K562 (cell line): ENCODE measurements around the gene RPH3AL. TPM values are rescaled to one million over a fixed set of nuclear protein-coding genes. Genes with fewer than 3 reads are reported as not detected.

Source experiments
- ATAC-seq: fragments of 200-7000 bp; cut with Tn5 transposase; 3 replicates; pipeline ENCODE4 v1.9.1; 2020; ENCODE audit warnings: moderate library complexity
- BruUV-seq: library from RNA; stranded (reverse); fragments of 400-500 nt; replicated peaks from 2 replicates; lab custom pipeline; 2021; lab: Mats Ljungman, UMichigan
- CTCF ChIA-PET: fragments of 300-600 bp; formaldehyde crosslinking; extraction: SDS; loops from one replicate; lab custom pipeline; 2021; ENCODE audit warnings: low intra/inter-chr PET ratio; lab: Yijun Ruan, JAX
- POLR2A ChIA-PET: fragments of 300-600, 350-650 bp; sonication (Branson Sonifier 250); formaldehyde crosslinking; extraction: SDS; loops from one replicate; lab custom pipeline; 2021; ENCODE audit warnings: antibody characterized with exemption, inconsistent platforms; lab: Yijun Ruan, JAX
- DNase-seq, 4 experiments: peaks; one replicate each; pipeline versions ENCODE4 v3.0.0 to v3.0.0-alpha.2; 2011 to 2018; ENCODE audit warnings: low spot score in 3 of 4, mixed read lengths in 3 of 4; ENCODE audit errors: extremely low read depth in 1 of 4
- FAIRE-seq: peaks from 2 replicates; lab custom pipeline; 2011; peaks lifted over from hg19 to GRCh38; lab: Jason Lieb, UNC
- H2AFZ ChIP-seq: 2 replicates; pipeline ENCODE4 v1.6.0; 2011; ENCODE audit warnings: low read depth, low read length, control low read depth, inconsistent platforms
- H3K27ac ChIP-seq: fragments of 200-600 bp; 3 replicates; pipeline ENCODE4 v1.8.0; 2011; ENCODE audit warnings: low read depth, mild to moderate bottlenecking, control low read depth, inconsistent platforms, low read length, moderate library complexity, mixed read lengths; ENCODE audit errors: extremely low read depth
- H3K27me3 ChIP-seq, 2 experiments: fragments of 300-600 bp in 1 of 2; 2 replicates in 1 of 2; 3 replicates in 1 of 2; pipeline versions ENCODE4 v1.6.0 to v1.8.0; 2011; ENCODE audit warnings: inconsistent platforms in 2 of 2, low read length in 2 of 2, mild to moderate bottlenecking in 1 of 2, mixed read lengths in 1 of 2, moderate library complexity in 1 of 2; ENCODE audit not compliant: control insufficient read depth in 2 of 2, insufficient read depth in 2 of 2
- H3K36me3 ChIP-seq: fragments of 300-600 bp; 3 replicates; pipeline ENCODE4 v1.8.0; 2011; ENCODE audit warnings: mild to moderate bottlenecking, low read length, inconsistent platforms; ENCODE audit not compliant: control insufficient read depth, insufficient read depth
- H3K4me1 ChIP-seq, 2 experiments: fragments of 200-600 bp in 1 of 2; replicated peaks in 1 of 2; 2 replicates in 1 of 2; 3 replicates in 1 of 2; pipeline versions ENCODE4 v1.5.1 to v1.8.0; 2011; ENCODE audit warnings: inconsistent platforms in 2 of 2, low read length in 2 of 2, mild to moderate bottlenecking in 1 of 2, mixed read lengths in 1 of 2, moderate library complexity in 1 of 2; ENCODE audit not compliant: control insufficient read depth in 2 of 2, insufficient read depth in 2 of 2
- H3K4me2 ChIP-seq: 2 replicates; pipeline ENCODE4 v1.6.1; 2011; ENCODE audit warnings: low read length, control low read depth, inconsistent platforms, mixed read lengths; ENCODE audit not compliant: insufficient read depth
- H3K4me3 ChIP-seq: fragments of 200-600 bp; sonication (generic), shearing (Covaris generic); 2 replicates; pipeline ENCODE4 v1.5.1; 2016; ENCODE audit warnings: control low read depth, inconsistent platforms
- H3K79me2 ChIP-seq: fragments of 200-600 bp; 3 replicates; pipeline ENCODE4 v1.8.0; 2011; ENCODE audit warnings: low read length, inconsistent platforms; ENCODE audit not compliant: control insufficient read depth, insufficient read depth
- H3K9ac ChIP-seq, 2 experiments: 2 replicates each; pipeline versions ENCODE4 v1.6.0 to v1.6.1; 2011; ENCODE audit warnings: low read depth in 2 of 2, low read length in 2 of 2, control low read depth in 1 of 2, inconsistent platforms in 1 of 2, mild to moderate bottlenecking in 1 of 2, mixed read lengths in 1 of 2; ENCODE audit not compliant: insufficient read depth in 1 of 2
- H3K9me1 ChIP-seq: one replicate; pipeline ENCODE4 v1.6.0; 2011; ENCODE audit warnings: inconsistent platforms, mild to moderate bottlenecking, low read length, moderate library complexity; ENCODE audit not compliant: control insufficient read depth, insufficient read depth
- H3K9me3 ChIP-seq: replicated peaks from 2 replicates; pipeline ENCODE4 v1.5.1; 2011; ENCODE audit warnings: low read depth, low read length, inconsistent platforms; ENCODE audit not compliant: control insufficient read depth, insufficient read depth
- H4K20me1 ChIP-seq: replicated peaks from 2 replicates; pipeline ENCODE4 v1.6.1; 2011; ENCODE audit warnings: low read length, inconsistent platforms, mixed read lengths; ENCODE audit not compliant: control insufficient read depth, insufficient read depth
- PHF21A ChIP-seq: fragments of 450-650 bp; IDR thresholded peaks from 2 replicates; pipeline ENCODE4 v1.6.1; 2017; ENCODE audit warnings: low read depth, borderline replicate concordance
- WGBS: fragments of 100-300 bp; shearing (Covaris generic); methylation state at CpG from one replicate; pipeline ENCODE4 v1.1.6; 2016; ENCODE audit warnings: low coverage, mixed read lengths; ENCODE audit not compliant: insufficient coverage; ENCODE audit errors: missing lambda C conversion rate; 5-methylcytosine and 5-hydroxymethylcytosine counted together
- in situ Hi-C: fragments of 300-500 bp; cut with MboI; formaldehyde crosslinking; loops from 4 replicates; pipeline ENCODE4 v1.15.0; 2018; ENCODE audit warnings: inconsistent platforms, mixed read lengths
- intact Hi-C: fragments of 100-400 bp; cut with micrococcal nuclease; formaldehyde crosslinking; loops from 2 replicates; pipeline ENCODE4 v1.14.2; 2022
- polyA plus RNA-seq, 8 experiments: library from polyadenylated mRNA; depleted of rRNA in 4 of 8; stranded (reverse) in 5 of 8; unstranded in 3 of 8; fragments of >200 nt; fragmentation: Nextera tagmentation in 2 of 8; fragmentation: Illumina TruSeq in 1 of 8; extraction: Ambion mirVana in 2 of 8; extraction: Trizol in 1 of 8; gene quantifications; 2 replicates each; pipeline versions ENCODE4 v1.2.1 to v1.2.3, GENCODE V29; 2011 to 2014; ENCODE audit warnings: inconsistent platforms in 1 of 8, missing spikeins in 1 of 8
- total RNA-seq, 7 experiments: library from RNA; depleted of rRNA in 6 of 7; stranded (reverse); fragments of >200 nt in 6 of 7; fragmentation: Illumina TruSeq in 2 of 7; extraction: Trizol in 2 of 7; gene quantifications; 2 replicates each; pipeline versions ENCODE4 v1.2.1 to v1.2.3, GENCODE V29; 2011 to 2021; ENCODE audit warnings: low replicate concordance in 1 of 7
- TF ChIP-seq, protein P1 (sequence below): sonication (generic); formaldehyde crosslinking; IDR thresholded peaks from 2 replicates; pipeline ENCODE4 v1.8.0; 2022; ENCODE audit warnings: mild to moderate bottlenecking, missing genetic modification reagents

RPH3AL gene
- total and polyA plus RNA-seq, 9 of the 15 experiments (the other 6 are each of a cell fraction or from before 2014, with no cell fraction given): 0.18 to 1.7 (median 0.39) TPM

DNA sequence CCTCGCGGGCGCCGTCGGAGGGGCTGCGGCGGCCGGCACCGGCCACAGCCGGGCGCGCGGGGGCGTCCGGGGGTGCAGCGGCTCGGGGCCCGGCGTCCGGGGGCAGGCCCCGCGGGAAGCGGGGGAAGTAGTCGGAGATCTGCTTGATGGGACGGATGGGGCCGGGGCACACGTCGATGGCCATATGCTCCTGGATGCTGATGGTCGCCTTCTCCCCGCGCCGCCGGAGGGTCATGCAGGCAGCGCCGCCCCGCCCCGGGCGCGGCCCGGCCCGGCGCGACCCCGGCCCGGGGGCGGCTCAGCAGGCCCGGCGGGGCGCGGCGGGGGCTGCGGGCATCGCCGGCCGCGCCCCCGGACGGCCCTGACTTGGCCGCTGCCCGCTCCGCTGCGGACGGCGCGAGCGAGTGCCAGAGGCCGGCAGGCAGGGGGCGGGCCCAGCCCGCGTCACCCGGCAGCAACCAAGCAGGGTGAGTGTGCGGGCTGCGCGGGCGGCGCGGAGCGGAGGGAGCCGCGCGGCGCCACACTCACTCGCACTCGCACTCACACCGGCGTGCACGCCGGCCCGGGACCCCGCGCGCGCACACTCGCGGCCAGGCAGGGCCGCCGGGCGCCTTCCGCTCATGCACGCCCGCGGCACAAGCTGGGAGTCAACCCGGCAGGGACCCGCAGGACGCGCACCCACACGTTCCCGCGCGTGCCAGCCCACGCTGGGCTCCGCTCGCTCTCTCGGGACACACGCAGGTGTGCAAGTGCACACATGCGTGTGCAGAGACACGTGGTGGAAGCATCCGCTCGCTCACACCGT, 171.2 kb downstream of the RPH3AL start, which contains the start of gene DOC2B:
TSS of gene DOC2B (minus strand) at position 406 of the 805 bp plus-strand sequence. CDS start at position 235, 171 bp downstream.
- Histone ChIP-seq H2AFZ (no peak within 1 kb of the TSS), H3K27me3 (peaks cover 0 to 19% of the 10 kb centered on the region in 2 experiments; a peak in 2 of 5 replicates), H3K9me1 (no peaks in the 10 kb centered on the region), H3K4me2 (no peak within 1 kb of the TSS), H3K27ac (no peak within 1 kb of the TSS), H3K79me2 (no peaks in the 10 kb centered on the region), H3K9ac (no peak within 1 kb of the TSS), H3K9me3 (no peaks in the 10 kb centered on the region), H4K20me1 (no peaks in the 10 kb centered on the region), H3K4me3 (no peak within 1 kb of the TSS), H3K36me3 (no peaks in the 10 kb centered on the region), H3K4me1 (no peaks in the 10 kb centered on the region)
- WGBS: 82% methylated on average over 7 of the region's 120 CpGs
- no TSS peak for BruUV-seq
- CTCF ChIA-PET: no interaction called here
- TF ChIP-seq, protein P1, sequence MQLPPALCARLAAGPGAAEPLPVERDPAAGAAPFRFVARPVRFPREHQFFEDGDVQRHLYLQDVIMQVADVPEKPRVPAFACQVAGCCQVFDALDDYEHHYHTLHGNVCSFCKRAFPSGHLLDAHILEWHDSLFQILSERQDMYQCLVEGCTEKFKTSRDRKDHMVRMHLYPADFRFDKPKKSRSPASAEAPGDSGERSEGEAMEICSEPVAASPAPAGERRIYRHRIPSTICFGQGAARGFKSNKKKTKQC (CRISPR knock-in tag): no peak
- TF ChIP-seq PHF21A: no peak
- POLR2A ChIA-PET: no interaction called here
- in situ Hi-C loops (no loop called here), intact Hi-C loops (no loop called here)
- DNase-seq (no peak), ATAC-seq (no peak), FAIRE-seq (no peak)
